Skeletal muscle satellite cell (primary cell): ENCODE data around the gene KIF26A.

Experiments used
- H3K27me3 ChIP-seq: 2 replicates; pipeline ENCODE4 v1.7.0; 2013; ENCODE audit warnings: low read length; ENCODE audit not compliant: control insufficient read depth, insufficient read depth
- H3K36me3 ChIP-seq: 2 replicates; pipeline ENCODE4 v1.7.0; 2013; ENCODE audit warnings: mild to moderate bottlenecking, control low read depth, low read length; ENCODE audit not compliant: insufficient read depth
- H3K4me1 ChIP-seq: 2 replicates; pipeline ENCODE4 v1.7.0; 2013; ENCODE audit warnings: low read length; ENCODE audit not compliant: control insufficient read depth, insufficient read depth
- H3K4me2 ChIP-seq: 2 replicates; pipeline ENCODE4 v1.7.0; 2013; ENCODE audit warnings: mild to moderate bottlenecking, low read length
- H3K4me3 ChIP-seq: 2 replicates; pipeline ENCODE4 v1.7.0; 2013; ENCODE audit warnings: low read length
- H3K9ac ChIP-seq: 2 replicates; pipeline ENCODE4 v1.7.0; 2013; ENCODE audit warnings: mild to moderate bottlenecking, low read depth, low read length, moderate library complexity
- H3K9me3 ChIP-seq: replicated peaks from 2 replicates; pipeline ENCODE4 v1.7.0; 2013; ENCODE audit warnings: mild to moderate bottlenecking, control low read depth, low read length

The KIF26A gene

GRCh38 chr14:104103446-104104075 is 34.8 kb upstream of the KIF26A start:
- Histone ChIP-seq H3K36me3 (no peaks in the 10 kb centered on the region), H3K4me2 (no peak overlapping the region), H3K4me1 (no peaks in the 10 kb centered on the region), H3K9ac (no peak overlapping the region), H3K4me3 (no peak overlapping the region), H3K9me3 (no peaks in the 10 kb centered on the region), H3K27me3 (no peaks in the 10 kb centered on the region)

GRCh38 chr14:104104076-104104901 is 34.1 kb upstream of the KIF26A start:
- Histone ChIP-seq H3K9me3 (no peaks in the 10 kb centered on the region), H3K4me2 (no peak overlapping the region), H3K4me3 (no peak overlapping the region), H3K9ac (no peak overlapping the region), H3K27me3 (no peaks in the 10 kb centered on the region), H3K4me1 (no peaks in the 10 kb centered on the region), H3K36me3 (no peaks in the 10 kb centered on the region)

- no peak overlapping the region for H3K9ac ChIP-seq
These were observed 33.1 kb upstream of the KIF26A start for GRCh38 chr14:104105071-104105821.

GRCh38 chr14:104105822-104106470 is 32.4 kb upstream of the KIF26A start:
- H3K4me2 ChIP-seq: no peak overlapping the region

More at GRCh38 chr14:104105071-104105821, 33.1 kb upstream of the KIF26A start:
- H3K27me3 ChIP-seq: no peaks in the 10 kb centered on the region
- no peaks in the 10 kb centered on the region for H3K36me3 ChIP-seq
- H3K9me3 ChIP-seq: no peaks in the 10 kb centered on the region
- no peak overlapping the region for H3K4me2 ChIP-seq
- H3K4me1 ChIP-seq: no peaks in the 10 kb centered on the region
- no peak overlapping the region for H3K4me3 ChIP-seq

GRCh38 chr14:104106471-104106991 is 31.9 kb upstream of the KIF26A start:
- no peaks in the 10 kb centered on the region for H3K27me3 ChIP-seq
- no peaks in the 10 kb centered on the region for H3K9me3 ChIP-seq
- no peaks in the 10 kb centered on the region for H3K4me1 ChIP-seq
- H3K4me2 ChIP-seq: no peak overlapping the region
- no peak overlapping the region for H3K4me3 ChIP-seq
- no peak overlapping the region for H3K9ac ChIP-seq
- no peaks in the 10 kb centered on the region for H3K36me3 ChIP-seq

More at GRCh38 chr14:104105822-104106470, 32.4 kb upstream of the KIF26A start:
- no peak overlapping the region for H3K9ac ChIP-seq
- no peaks in the 10 kb centered on the region for H3K36me3 ChIP-seq
- H3K4me3 ChIP-seq: no peak overlapping the region
- no peaks in the 10 kb centered on the region for H3K9me3 ChIP-seq
- no peaks in the 10 kb centered on the region for H3K4me1 ChIP-seq
- no peaks in the 10 kb centered on the region for H3K27me3 ChIP-seq

- Histone ChIP-seq H3K4me2 (no peak overlapping the region), H3K36me3 (no peaks in the 10 kb centered on the region), H3K9me3 (no peaks in the 10 kb centered on the region), H3K4me3 (no peak overlapping the region), H3K9ac (no peak overlapping the region), H3K4me1 (no peaks in the 10 kb centered on the region), H3K27me3 (no peaks in the 10 kb centered on the region)
These were observed 31.2 kb upstream of the KIF26A start for GRCh38 chr14:104107101-104107581.

- no peak overlapping the region for H3K9ac ChIP-seq
- no peaks in the 10 kb centered on the region for H3K4me1 ChIP-seq
- peaks cover 4% of the 10 kb centered on the region for H3K27me3 ChIP-seq
- H3K4me3 ChIP-seq: no peak overlapping the region
- no peaks in the 10 kb centered on the region for H3K9me3 ChIP-seq
- no peaks in the 10 kb centered on the region for H3K36me3 ChIP-seq
- H3K4me2 ChIP-seq: no peak overlapping the region
These were observed 30.5 kb upstream of the KIF26A start for GRCh38 chr14:104107611-104108569.

- Histone ChIP-seq H3K4me3 (no peak overlapping the region), H3K9me3 (no peaks in the 10 kb centered on the region), H3K4me2 (no peak overlapping the region), H3K36me3 (no peaks in the 10 kb centered on the region), H3K27me3 (peaks cover 4% of the 10 kb centered on the region), H3K9ac (no peak overlapping the region), H3K4me1 (no peaks in the 10 kb centered on the region)
These were observed 29.5 kb upstream of the KIF26A start for GRCh38 chr14:104108570-104109541.

- Histone ChIP-seq H3K4me1 (no peaks in the 10 kb centered on the region), H3K36me3 (no peaks in the 10 kb centered on the region), H3K4me3 (no peak overlapping the region), H3K4me2 (no peak overlapping the region), H3K9ac (no peak overlapping the region), H3K9me3 (no peaks in the 10 kb centered on the region), H3K27me3 (peaks cover 6% of the 10 kb centered on the region)
These were observed 28.5 kb upstream of the KIF26A start for GRCh38 chr14:104109731-104110361.
